ENCODE data around the gene EXT2. TPM values are rescaled to one million over a fixed set of nuclear protein-coding genes. Genes with fewer than 3 reads are reported as not detected.

EXT2 gene
- total and polyA plus RNA-seq, 11 donors = 12.6 to 41.9 (median 31.9) TPM

GRCh38 chr11:44058275-44058674 is 37.2 kb upstream of the EXT2 start:
- no peak overlapping the region for H3K27ac ChIP-seq
- DNase-seq (no peak), ATAC-seq (no peak)
- no peak overlapping the region for H3K4me3 ChIP-seq
- H3K9me3 ChIP-seq = no peaks in the 10 kb centered on the region
- no peaks in the 10 kb centered on the region for H3K27me3 ChIP-seq
- H3K36me3 ChIP-seq = no peaks in the 10 kb centered on the region
- intact Hi-C loops (cut with DNase I) = no loop called here
- TF ChIP-seq CTCF (IDR thresholded peaks at IDR 0.05) (no peak), POLR2A (IDR thresholded peaks at IDR 0.05) (no peak)
- 80 to 93% (median 90%) methylated on average over 6 of the region's 6 CpGs for WGBS, 4 donors
- H3K4me1 ChIP-seq = no peaks in the 10 kb centered on the region

- H3K36me3 ChIP-seq = peaks cover 0 to 10% (median 0%) of the 10 kb centered on the region in 9 donors
- no peak for TF ChIP-seq POLR2A (IDR thresholded peaks at IDR 0.05)
- no peak for TF ChIP-seq CTCF (IDR thresholded peaks at IDR 0.05)
- DNase-seq (no peak), ATAC-seq (no peak)
- H3K4me3 ChIP-seq = peak overlapping the region in 3 of 12 donors; percentile 73 to 77 (median 74)
- no peaks in the 10 kb centered on the region for H3K9me3 ChIP-seq
- H3K27ac ChIP-seq = peak overlapping the region; percentile 52 to 94 (median 90)
- 60 to 75% (median 68%) methylated on average over 4 of the region's 4 CpGs for WGBS, 4 donors
- peaks cover 0 to 18% (median 10%) of the 10 kb centered on the region in 12 donors for H3K4me1 ChIP-seq
- intact Hi-C loops (cut with DNase I) = no loop called here
- no peaks in the 10 kb centered on the region for H3K27me3 ChIP-seq
Measured at GRCh38 chr11:44065161-44065661, 30.3 kb upstream of the EXT2 start.

- WGBS, 4 donors = 0 to 2% (median 1%) methylated on average over 54 to 70 of the region's 70 CpGs
Measured at GRCh38 chr11:44065841-44066731, 29.4 kb upstream of the EXT2 start, which contains the start of gene ACCS. ACCS (plus strand) TSS chr11:44066270; CDS start chr11:44067628, 1,358 bp downstream.

More at GRCh38 chr11:44065841-44066731, 29.4 kb upstream of the EXT2 start, which contains the start of gene ACCS:
- peak within 1 kb of the TSS; percentile 22 to 92 (median 72) for H3K4me3 ChIP-seq
- intact Hi-C loops (cut with DNase I) = no loop called here
- TF ChIP-seq CTCF (IDR thresholded peaks at IDR 0.05) (peak; percentile 69 to 97 (median 85)), POLR2A (IDR thresholded peaks at IDR 0.05) (peak in 1 of 2 donors; percentile 62)
- no peaks in the 10 kb centered on the region for H3K9me3 ChIP-seq
- H3K27me3 ChIP-seq = no peaks in the 10 kb centered on the region
- peak within 1 kb of the TSS; percentile 53 to 94 (median 90) for H3K27ac ChIP-seq
- H3K36me3 ChIP-seq = peaks cover 0 to 16% (median under 1%) of the 10 kb centered on the region in 9 donors
- ATAC-seq = peak; percentile 96 to 97 (median 96)
- peaks cover 0 to 18% (median 10%) of the 10 kb centered on the region in 12 donors for H3K4me1 ChIP-seq
- peak; percentile 95 to 99 (median 97) for DNase-seq
